Bronchial epithelial cell (primary cell): Measurements from ENCODE around the gene PPP3CA. TPM values are rescaled to one million over a fixed set of nuclear protein-coding genes. Genes with fewer than 3 reads are reported as not detected.
"Not testable (repeated sequence)": the region's sequence is repeated elsewhere in the genome, so short reads cannot be mapped to it uniquely, and the experiment has no call there.

Experiments used
- DNase-seq: peaks from one replicate; pipeline ENCODE4 v3.0.0-alpha.2; 2010; ENCODE audit warnings: low read depth
- FAIRE-seq: peaks from 2 replicates; lab custom pipeline; 2011; peaks lifted over from hg19 to GRCh38; lab: Jason Lieb, UNC
- H3K27me3 ChIP-seq: 2 replicates; pipeline ENCODE4 v1.5.1; 2011; ENCODE audit warnings: low read length; ENCODE audit not compliant: control insufficient read depth, insufficient read depth
- H3K36me3 ChIP-seq: 2 replicates; pipeline ENCODE4 v1.5.1; 2011; ENCODE audit warnings: low read length; ENCODE audit not compliant: control insufficient read depth, insufficient read depth
- H3K4me3 ChIP-seq: 2 replicates; pipeline ENCODE4 v1.5.1; 2011; ENCODE audit warnings: mild to moderate bottlenecking, low read depth, low read length, control low read depth
- CTCF ChIP-seq: IDR thresholded peaks from 2 replicates; pipeline ENCODE4 v1.5.1; 2011; ENCODE audit warnings: mild to moderate bottlenecking, moderate library complexity, low read length, control low read depth, inconsistent platforms; ENCODE audit not compliant: insufficient read depth, severe bottlenecking
- total RNA-seq: library from RNA; depleted of rRNA; stranded (reverse); fragments of >200 nt; gene quantifications from 2 replicates; pipeline ENCODE4 v1.2.1, GENCODE V29; 2014

The PPP3CA gene
- total RNA-seq, 1 donor from 2014 or later = 48.2 TPM

GRCh38 chr4:101009471-101009870, 337.9 kb downstream of the PPP3CA start:
- DNase-seq (no peak), FAIRE-seq (no peak)
- no peaks in the 10 kb centered on the region for H3K36me3 ChIP-seq
- TF ChIP-seq CTCF = no peak
- H3K27me3 ChIP-seq = no peaks in the 10 kb centered on the region
- H3K4me3 ChIP-seq = no peak overlapping the region

- TF ChIP-seq CTCF = no peak
- no peak overlapping the region for H3K4me3 ChIP-seq
- no peak for FAIRE-seq
- H3K36me3 ChIP-seq = no peaks in the 10 kb centered on the region
- no peaks in the 10 kb centered on the region for H3K27me3 ChIP-seq
- DNase-seq = no peak
Measured at GRCh38 chr4:101008503-101008902, 338.8 kb downstream of the PPP3CA start.

GRCh38 chr4:101005659-101006058, 341.7 kb downstream of the PPP3CA start:
- Histone ChIP-seq H3K27me3 (no peaks in the 10 kb centered on the region), H3K4me3 (no peak overlapping the region), H3K36me3 (no peaks in the 10 kb centered on the region)
- no peak for TF ChIP-seq CTCF
- FAIRE-seq = no peak
- no peak for DNase-seq

- Histone ChIP-seq H3K4me3 (no peak overlapping the region), H3K36me3 (no peaks in the 10 kb centered on the region), H3K27me3 (no peaks in the 10 kb centered on the region)
- no peak for TF ChIP-seq CTCF
- DNase-seq (no peak), FAIRE-seq (no peak)
Measured at GRCh38 chr4:101000496-101000895, 346.8 kb downstream of the PPP3CA start.

GRCh38 chr4:100995671-100996070, 351.7 kb downstream of the PPP3CA start:
- no peak for TF ChIP-seq CTCF
- Histone ChIP-seq H3K27me3 (no peaks in the 10 kb centered on the region), H3K4me3 (no peak overlapping the region), H3K36me3 (no peaks in the 10 kb centered on the region)
- no peak for DNase-seq
- FAIRE-seq = no peak

GRCh38 chr4:100995002-100995401, 352.3 kb downstream of the PPP3CA start:
- DNase-seq, H3K27me3 ChIP-seq, H3K4me3 ChIP-seq, H3K36me3 ChIP-seq, FAIRE-seq: not testable (repeated sequence)

- not testable (repeated sequence) for H3K36me3 ChIP-seq, H3K27me3 ChIP-seq, H3K4me3 ChIP-seq, DNase-seq, FAIRE-seq
Measured at GRCh38 chr4:100991332-100992069, 355.8 kb downstream of the PPP3CA start.
